GM12801 (cell line): ENCODE results near the gene COX10.

Source experiments
- CTCF ChIP-seq: IDR thresholded peaks from one replicate; pipeline ENCODE4 v1.5.1; 2011; ENCODE audit warnings: control low read depth; ENCODE audit not compliant: insufficient read length; ENCODE audit errors: extremely low read depth

COX10 gene

GRCh38 chr17:14207791-14208190, 138.5 kb downstream of the COX10 start:
- TF ChIP-seq CTCF: no peak

GRCh38 chr17:14209215-14209614, 139.9 kb downstream of the COX10 start:
- TF ChIP-seq CTCF: no peak

GRCh38 chr17:14211246-14211645, 141.9 kb downstream of the COX10 start:
- TF ChIP-seq CTCF: no peak

GRCh38 chr17:14211801-14212200, 142.5 kb downstream of the COX10 start:
- TF ChIP-seq CTCF: no peak

GRCh38 chr17:14212401-14212800, 143.1 kb downstream of the COX10 start:
- no peak for TF ChIP-seq CTCF

GRCh38 chr17:14214271-14214670, 145.0 kb downstream of the COX10 start:
- no peak for TF ChIP-seq CTCF

- TF ChIP-seq CTCF: no peak
Measured at GRCh38 chr17:14222611-14223010, 153.3 kb downstream of the COX10 start.
